CD4-positive, alpha-beta T cell treated with Interleukin-17A for 4 hours (primary cell): ENCODE measurements around the gene SERTAD2.

Experiments
- DNase-seq: peaks from one replicate; pipeline ENCODE4 v3.0.0-alpha.2; 2020; ENCODE audit warnings: mixed read lengths

Gene SERTAD2

DNA sequence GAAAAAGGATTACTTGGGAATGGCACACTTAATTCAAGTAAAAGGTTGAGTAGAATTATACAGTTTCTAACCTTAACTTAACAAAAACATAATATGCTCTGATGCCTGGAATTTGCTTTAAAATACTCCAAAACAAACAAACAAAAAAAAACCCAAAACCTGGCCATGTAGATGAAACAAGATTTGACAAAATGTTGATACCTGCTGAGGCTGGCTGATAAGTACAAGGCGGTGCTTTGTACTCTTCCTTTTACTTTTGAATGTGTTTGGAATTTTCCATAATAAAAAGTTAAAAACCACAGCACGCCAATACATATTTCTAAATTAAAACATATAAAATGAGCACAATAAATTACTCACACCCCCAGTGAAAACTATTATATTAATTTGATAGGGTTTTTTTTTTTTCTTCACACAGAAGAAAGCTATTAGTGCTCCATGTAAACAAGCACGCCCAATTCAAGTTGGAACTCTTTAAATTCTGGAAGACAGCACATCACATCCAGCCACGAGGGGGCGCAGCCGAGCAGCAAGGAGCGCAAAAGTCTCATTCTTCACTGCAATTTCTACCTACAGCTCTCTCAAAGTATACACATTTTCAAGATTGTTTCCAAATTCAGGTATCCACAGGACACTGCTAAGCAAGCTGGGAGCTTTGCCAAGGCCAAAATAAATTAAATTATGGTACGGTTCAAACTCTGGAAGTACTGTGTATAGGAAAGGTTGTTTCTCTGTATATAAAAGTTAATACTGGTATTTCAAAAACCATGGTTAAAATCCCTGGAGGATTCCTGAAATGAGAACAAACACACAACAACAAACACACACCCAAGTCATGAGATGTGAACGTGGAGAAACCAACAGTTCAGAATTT is 7.5 kb downstream of the SERTAD2 start:
- DNase-seq: peak; percentile 94

DNA sequence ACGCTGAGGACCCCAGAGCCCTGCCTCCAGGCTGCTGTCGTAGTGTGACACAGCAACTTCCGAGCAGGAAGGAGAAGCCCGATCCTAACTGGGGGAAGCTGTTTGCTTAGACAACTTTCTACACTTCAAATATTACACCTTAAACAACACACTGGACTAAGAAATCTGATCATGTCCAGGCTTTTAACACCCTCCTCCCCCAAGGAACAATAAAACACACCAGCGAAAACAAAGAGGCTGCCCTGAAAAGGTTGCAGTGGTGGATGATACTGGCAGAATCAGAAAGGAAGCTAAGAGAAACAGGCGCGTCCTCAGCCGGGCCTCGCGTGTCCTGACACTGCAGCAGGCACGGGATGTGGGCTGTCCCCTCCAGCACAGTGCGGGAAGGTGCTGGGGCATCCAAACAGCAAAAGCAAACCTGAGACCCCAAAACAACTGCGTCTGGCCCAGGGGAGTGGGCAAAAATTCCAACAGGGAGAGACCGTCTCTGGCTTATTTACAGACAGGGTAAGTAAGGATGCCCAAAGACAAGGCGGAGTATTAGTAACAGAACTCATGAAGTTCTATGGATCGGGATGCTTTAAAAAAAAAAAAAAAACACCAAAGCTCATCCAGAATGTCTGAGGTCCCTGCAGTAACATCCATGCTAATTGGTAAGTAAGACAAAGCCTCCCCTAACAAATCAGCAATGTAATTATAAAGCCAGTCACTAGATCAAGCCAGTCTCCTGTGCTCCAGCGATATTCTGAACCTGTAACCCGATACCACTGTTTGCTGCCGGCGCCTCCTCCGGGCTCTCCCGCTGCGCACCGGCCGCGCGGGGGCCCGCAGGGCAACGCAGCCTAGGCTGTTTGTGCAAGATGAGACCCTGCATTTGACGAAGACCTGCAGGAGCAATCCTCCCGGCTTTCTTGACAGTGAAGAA is 9.0 kb downstream of the SERTAD2 start:
- peak; percentile 66 for DNase-seq

DNA sequence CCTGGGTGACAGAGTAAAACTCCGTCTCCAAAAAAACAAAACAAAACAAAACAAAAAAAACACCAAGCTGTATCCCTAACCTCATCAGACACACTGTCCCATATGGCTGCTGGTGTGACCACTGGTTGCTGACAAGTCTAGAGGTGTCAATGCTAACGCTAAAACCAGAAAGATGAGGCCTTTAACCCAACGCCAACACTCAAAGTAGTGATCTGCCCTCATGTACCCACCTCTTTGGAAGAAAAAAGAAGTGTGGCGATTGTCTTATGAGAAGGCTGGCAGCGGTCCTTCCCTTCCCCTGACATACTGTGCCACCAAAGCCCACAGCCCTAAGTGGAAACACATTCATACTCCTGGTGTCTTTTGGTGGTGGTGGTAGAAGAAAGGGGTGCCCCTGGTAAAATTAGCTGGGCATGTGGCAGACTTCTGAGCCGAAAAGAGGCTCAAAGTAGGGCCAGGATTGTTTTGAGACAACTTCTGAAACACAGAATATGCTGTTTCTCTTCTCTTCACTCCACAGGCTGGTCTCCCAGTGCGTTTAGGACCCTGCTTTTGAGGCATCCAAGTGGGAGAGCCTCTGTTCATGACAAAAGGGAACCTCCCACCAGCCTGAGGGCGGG is 9.8 kb downstream of the SERTAD2 start:
- DNase-seq: no peak

DNA sequence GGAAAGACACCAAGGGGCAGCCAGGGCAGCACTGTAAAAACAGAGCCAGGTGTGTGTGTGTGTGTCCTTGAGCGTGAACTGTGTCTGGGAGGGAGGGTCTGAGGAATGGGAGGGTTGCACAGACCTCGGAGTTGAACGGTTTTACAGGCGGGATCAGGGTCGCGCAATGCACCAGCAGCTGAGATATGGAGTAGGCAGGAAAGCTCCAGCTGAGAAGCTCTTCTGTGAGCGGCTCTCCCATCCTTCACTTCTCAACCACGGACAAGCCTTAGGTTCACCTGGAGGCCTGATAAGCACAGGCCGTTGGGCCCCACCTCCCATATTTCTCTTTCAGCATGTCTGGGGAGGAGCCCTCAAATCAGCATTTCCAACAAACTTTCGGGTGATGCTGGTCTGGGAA is 12.1 kb downstream of the SERTAD2 start:
- DNase-seq: no peak

DNA sequence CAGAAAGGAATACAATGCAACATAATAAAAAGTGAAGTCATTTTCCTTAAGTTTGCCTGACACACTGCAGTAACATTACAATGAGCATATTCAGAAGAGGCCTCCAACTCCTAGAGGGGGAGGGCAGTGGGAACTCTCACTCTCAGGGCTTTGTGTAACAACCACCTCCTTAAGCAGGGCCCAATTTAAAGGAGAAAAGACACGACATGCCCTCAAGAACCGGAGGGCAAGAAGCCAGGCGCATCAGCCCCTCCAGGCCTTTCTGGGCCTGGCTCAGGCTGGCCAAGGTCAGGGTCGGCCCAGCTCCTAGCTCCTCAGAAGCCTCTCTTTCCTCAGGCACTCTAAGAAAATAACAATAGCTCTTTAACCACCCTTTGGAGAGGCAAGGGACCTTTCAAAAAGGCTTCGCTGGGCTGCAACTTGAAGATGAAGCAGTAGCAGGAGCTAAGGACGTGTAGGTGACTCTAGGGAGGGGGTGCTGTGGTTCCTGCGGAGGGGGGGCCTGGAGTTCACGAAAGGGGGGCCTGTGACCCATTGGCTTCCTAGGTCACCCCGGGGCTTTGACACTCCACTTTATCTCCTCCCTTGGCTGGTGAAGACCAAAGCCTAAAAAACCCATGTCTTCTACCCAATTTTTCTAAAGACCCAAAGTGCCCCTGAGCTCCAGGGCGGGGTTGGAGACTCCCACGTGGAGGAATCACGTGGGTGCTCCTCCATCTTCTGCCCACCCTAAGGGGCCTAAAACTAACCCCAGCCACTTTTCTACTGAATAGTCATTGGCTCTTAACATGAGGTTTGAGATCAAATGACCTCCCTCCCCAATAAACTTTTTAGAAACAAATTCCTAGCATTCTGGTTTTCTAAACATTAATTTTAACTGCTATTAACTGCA is 13.3 kb downstream of the SERTAD2 start:
- no peak for DNase-seq

DNA sequence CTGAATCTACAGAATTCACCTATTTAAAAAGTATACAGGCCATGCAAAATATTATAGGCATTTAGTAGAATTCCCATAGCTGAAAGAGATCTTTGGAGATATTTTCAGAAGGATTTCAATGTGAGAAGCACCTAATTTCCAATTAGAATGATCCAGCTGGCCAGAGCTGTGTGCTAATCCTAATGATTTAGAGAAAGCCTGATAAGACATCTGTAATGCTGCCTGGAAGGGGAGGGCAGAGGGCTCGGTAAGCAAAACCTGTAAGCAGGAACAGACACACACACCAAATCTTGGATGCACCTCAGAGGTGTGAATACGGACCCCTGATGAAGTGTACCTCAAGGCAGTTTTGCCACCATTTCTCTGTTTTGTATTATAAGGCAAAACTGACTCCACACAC is 14.0 kb downstream of the SERTAD2 start:
- no peak for DNase-seq

DNA sequence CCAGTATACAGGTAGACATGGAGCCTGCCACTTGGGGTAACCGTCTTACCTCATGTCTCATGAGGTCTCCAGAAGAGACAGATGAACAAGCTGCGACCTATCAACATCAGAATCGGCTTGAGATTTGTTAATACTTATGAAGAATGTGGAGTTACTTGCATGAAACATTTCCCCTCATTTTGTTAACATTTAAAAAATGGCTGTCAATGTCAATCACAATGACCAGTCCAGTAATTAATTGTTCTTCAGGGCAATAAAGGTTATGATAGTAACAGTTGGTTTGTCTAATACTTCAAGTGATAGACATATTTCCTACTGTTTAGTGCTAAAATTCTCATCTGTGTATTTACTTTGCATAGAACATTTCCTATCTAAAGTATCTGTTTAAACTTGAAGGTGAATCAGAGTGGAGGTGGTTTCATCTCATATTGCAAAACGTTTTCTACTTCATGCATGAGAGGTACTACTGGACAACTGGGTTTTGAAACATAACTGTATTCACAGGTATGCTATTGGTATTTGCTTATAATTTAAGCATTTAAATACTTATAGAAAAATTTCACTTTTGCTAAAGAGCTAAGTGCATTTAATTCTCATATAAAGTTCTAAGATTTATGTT is 15.1 kb downstream of the SERTAD2 start:
- no peak for DNase-seq

DNA sequence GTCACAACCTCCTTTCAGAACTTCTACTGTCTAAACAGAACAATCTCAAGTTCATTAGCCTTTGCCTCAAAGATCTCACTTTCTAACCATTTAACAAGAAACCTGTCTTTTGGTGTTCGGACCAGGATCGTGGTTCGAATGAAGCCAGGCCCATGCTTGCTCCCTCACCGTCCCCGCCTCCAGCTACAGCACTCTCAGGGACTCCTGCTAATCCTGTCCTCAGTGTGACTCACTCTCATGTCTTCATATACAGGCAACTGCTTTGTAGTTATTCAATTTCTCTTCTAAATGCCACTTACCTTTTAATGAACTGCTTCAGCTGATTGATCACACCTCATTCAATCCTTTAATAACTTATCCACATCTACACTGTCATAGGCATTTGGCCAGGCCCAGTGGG is 15.8 kb downstream of the SERTAD2 start:
- DNase-seq: peak; percentile 24

DNA sequence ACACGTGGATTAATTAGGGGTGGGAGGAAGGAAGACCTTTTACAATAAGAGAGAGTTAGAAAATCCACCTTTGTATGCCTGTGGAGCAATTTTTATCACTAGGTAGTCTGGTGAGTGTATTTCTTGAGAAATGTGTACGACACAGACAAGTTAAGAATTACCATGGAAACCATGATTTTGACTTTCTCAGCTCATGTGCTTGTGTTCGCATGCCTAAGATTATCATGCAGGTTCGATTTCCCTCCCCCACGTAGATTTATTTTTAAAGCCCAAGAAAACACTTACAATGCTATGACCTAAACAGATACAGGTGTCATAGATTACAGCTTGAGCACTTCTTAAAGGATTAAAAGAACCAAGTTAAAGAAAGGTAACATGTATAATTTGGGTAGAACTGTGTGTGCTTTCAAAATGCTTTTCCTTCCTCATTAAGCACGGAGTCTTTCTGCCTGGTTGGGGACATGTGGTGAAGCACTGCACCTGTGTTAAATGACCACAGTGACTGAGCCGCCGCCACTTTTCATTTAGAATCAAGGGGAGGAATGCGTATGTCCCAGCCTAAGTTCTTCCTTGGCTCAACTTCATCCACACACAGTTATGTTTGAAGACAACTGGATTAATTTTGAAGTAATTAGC is 16.6 kb downstream of the SERTAD2 start:
- DNase-seq: no peak

DNA sequence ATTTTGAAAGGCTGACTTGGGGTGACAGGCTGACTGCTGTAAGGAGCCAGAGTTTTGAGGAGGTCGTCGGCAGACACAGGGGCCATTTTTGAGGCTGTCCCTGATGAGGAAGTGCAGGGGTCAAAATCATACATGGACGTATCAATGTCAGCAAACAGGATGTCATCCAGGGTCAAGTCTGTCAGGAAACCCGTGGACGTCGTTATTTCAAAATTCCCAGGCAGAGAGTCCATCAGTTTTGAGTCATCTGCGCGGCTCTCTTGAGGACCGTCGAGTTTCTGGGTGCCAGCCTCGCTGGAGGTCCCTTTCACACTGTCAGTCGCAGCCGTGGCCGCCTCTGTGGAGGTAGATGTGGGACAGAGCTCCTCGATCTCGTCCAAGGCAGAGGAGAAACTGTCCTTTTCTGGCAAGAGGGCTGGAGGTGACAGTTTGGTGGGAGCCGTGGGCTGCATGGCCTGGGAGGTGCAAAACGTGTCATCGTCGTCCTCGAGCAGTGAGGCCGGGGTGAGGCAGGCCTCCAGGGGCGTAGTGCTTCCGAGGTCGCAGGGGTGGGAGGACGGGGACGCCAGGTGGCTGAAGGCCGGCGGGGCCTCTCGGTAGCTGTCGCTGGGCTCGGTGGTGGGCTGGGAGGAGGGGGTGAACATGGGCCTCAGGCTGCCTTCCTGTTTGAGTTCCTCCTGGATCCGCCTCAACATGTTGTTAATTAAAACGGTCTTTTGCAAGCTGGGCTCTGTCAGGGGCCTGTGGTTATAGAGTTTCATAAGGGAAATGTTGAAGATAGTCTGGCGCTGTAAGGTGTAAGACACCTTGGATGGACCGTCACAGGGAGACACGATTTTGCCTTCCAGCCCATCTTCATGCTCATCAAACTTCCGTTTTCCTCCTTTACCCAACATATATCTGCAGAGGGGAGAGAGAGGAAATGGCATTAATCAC is 17.5 kb downstream of the SERTAD2 start:
- DNase-seq: no peak

DNA sequence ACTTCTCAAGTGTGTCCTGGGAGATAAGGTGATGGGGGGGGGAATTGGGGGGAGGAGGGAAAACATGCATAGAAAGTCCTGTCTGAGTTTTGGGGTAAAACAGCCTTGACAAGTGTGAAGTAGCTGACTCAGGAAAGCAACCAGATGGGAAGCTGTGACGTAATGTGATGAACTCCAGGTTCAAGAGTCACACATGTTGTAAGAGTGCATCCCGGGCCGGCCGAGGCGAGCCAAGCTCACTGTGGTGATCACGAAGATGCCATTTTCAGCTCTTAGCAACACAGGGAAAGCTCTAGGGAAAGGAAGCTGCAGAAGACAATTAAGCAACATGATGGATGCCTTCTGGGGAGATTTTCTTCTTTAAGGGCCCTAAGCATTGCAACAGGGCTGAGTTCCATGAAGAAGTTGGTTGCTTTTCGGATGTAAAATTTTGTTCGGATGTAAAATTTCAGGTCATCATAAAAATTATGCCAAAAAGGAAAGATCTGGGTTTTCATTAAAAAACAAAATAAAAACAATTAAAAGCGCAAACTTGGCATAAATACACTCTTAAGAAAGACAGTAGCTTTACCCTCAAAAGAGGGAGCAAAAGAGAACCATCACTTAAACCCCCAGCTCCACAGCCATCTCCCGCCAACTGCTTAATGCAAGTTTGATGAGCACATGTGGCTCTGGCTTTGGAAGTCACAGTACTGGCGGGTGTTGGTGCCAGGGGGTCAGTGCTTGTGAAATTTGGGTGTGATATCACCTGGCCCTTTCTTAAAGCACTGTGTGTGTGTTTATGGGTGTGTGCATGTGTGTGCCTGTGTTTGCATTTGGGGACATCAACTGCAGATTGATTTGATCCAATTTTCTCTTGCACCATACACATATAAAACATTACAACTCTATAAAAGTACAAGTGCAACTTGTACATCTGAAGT is 19.1 kb downstream of the SERTAD2 start:
- DNase-seq: no peak

DNA sequence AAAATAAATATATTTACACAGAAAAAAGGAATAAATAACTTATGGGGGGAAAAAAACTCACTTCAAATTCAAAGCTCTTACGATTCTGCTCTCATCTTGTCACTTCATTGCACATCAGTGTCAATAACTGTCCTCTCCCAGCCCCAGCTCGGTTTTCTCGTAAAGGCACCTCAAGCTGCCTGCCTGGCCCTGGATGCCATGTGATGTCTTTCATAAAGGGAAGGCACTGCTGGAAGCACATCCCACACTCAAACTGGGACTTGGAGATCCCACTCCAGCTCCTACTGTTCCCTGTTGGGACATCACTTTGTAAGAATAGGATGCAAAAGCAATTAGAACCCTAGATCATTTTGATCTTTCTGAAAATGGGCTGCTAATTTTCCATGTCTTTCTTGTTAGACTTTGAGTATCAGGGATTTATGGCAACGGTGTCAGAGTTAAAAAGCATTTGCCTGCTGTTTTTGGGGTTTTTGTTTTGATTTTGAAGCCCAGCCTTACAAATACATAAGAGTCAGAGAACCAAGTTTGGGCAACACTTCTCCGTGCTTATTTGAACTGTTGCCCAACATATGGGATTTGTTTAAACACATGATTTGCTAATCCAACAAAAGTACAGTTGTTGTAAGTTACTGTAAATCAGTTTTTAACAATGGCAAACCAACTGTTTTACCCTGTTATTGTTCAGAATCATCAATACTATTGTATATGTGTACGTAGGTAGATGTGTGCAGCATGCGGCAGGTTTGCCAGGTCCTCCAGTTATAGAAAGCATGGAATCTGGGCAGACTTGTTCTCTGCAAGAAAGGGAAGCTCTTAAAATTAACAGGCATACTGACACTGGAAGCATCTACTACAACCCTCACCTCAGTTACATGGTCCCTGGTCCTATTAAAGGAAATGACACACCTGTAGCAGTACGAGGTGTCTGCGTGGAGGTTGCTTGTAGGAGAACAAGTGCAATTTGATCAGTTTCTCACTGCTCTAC is 20.6 kb downstream of the SERTAD2 start:
- DNase-seq: no peak

DNA sequence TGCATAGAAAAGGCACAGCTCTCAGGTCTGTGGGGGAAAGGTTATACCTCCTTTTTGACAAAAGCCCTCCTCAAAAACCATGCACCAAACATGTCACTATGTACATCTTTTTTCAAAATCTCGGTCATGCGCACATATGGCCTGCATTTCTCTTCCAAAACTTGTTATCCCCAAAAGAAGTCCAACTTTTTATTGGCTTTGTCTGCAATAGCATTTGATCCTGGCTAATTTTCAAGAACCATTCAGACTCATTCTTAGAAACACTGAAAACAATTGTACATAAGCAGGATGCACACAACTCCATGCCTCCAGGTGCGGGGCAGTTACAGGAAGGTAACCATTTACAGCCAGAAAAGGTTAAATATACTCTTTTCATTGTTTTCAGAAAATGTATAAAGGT is 21.9 kb downstream of the SERTAD2 start:
- DNase-seq: no peak

DNA sequence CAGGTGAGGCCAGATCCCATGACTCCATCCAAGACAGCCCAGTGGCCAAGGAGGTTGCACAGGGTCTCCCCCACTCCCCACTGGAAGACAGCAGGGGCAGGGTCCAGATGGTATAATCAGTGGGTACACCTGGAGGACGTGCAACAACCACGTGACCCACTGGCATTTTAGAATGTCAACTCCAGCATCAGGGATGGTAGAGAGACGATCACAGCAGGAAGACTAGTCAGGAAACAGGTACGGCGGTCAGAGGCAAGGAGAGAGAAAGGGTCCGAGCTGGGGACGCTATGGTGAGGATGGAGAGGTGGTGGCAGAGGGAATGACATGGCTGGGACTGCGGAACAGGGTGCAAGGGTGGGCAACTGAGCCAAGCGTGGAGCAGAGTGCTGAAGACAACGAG is 23.0 kb downstream of the SERTAD2 start:
- no peak for DNase-seq

DNA sequence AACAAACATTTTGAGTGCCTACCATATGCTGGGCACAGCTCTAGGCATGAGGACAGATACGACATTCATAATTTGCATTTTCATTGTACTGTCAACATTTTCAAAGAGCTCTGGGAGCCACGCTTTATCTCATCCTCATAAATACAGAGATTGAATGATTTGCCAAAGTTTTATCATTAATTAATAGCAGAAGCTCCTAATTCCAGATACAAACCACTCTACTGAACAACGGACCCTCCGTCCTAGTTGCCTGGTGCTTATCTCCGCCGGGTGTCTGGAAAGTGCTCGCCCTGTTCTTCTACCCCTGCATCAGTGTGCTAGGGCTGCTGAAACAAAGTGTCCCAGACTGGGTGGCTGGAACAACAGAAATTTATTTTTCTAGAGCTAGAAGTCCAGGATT is 23.8 kb downstream of the SERTAD2 start:
- DNase-seq: no peak

DNA sequence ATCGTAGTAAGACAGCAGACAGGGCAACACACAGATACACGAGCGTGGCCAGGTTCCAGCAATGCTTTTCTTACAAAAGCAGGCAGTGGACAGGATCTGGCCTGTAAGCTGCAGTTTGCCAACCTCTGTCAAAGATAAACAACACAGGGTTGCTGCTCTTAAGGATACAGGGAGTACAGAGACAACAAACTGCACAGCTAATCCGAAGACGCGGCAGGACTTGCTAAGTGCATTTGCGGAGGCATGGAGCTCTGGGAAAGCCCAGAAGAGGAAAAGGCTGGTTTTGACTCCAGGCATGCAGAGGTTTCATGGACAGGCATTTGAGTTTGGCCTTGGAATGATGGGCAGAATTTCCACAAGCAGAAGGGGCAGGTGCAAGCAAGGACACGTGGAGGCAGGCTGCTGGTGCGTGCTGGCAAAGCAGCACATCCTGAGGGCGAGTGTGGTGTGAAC is 24.4 kb downstream of the SERTAD2 start:
- DNase-seq: no peak
